Activated naive CD4-positive, alpha-beta T cell treated with anti-CD3 and anti-CD28 coated beads for 36 hours (primary cell): ENCODE results near the gene SLC37A2. TPM values are rescaled to one million over a fixed set of nuclear protein-coding genes. Genes with fewer than 3 reads are reported as not detected.

Source experiments
- CTCF ChIA-PET: fragments of 350-600 bp; sonication (Branson Sonifier 250); formaldehyde crosslinking; loops from one replicate; lab custom pipeline; 2021; ENCODE audit warnings: antibody characterized with exemption; lab: Charles Lee
- DNase-seq: peaks from one replicate; pipeline ENCODE4 v3.0.0-alpha.2; 2020
- H3K27ac Mint-ChIP-seq: one replicate; pipeline ENCODE4 v1.8.0; 2021; ENCODE audit warnings: mild to moderate bottlenecking, mixed read lengths
- H3K27me3 Mint-ChIP-seq: one replicate; pipeline ENCODE4 v1.8.0; 2021; ENCODE audit warnings: low read depth, mixed read lengths
- H3K36me3 Mint-ChIP-seq: one replicate; pipeline ENCODE4 v1.8.0; 2021; ENCODE audit warnings: low read depth, mixed read lengths
- H3K4me1 Mint-ChIP-seq: one replicate; pipeline ENCODE4 v1.8.0; 2021; ENCODE audit warnings: low read depth, mixed read lengths
- H3K4me3 Mint-ChIP-seq: one replicate; pipeline ENCODE4 v1.8.0; 2021; ENCODE audit warnings: mild to moderate bottlenecking, moderate library complexity, mixed read lengths
- H3K9me3 Mint-ChIP-seq: one replicate; pipeline ENCODE4 v1.8.0; 2021; ENCODE audit warnings: mixed read lengths
- intact Hi-C: fragments of 100-400 bp; cut with micrococcal nuclease; formaldehyde crosslinking; loops from one replicate; pipeline ENCODE4 v1.15.1; 2023
- total RNA-seq, 2 experiments: library from RNA; stranded (reverse); gene quantifications; one replicate each; pipeline ENCODE4 v1.2.3, GENCODE V29; 2021

SLC37A2 gene
- total RNA-seq, 2 experiments from 2014 or later: 0.57 to 0.67 TPM

DNA sequence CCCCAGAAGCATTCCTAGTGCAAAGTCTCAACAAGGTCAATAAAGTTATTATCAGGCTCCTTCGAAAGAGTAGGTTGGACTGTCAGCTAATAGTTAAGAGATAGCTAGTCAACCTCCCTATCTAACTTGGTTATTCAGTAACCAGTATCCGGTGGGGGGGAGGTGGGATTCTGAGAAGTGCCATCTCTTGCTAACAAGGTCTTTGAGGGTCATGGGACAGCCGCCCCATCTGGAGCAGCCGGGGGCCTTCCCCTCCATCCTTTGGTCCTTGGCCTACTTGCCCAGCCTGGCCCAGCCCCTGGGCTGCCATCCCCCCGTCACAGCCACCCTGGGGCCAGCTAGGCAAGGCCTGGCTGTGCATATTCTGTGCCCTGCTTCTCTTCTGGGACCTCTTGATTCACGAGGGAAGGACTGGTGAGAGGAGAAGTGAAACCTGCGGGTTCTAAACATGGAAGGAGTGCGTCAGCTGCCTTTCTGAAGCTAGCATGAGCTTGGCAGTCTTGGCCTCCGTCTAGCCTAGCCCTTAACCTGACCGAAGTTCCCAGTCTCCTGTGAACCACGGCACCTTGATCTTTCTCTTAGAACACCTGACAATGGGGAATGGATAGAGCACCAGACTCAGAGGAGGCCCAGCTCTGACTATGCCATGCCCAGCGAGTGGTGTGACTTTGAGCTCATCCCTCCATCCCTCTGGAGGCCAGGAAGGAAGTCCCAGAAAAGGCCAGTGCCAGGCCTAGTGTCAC lies 9.3 kb downstream of the SLC37A2 start:
- Mint-ChIP-seq H3K36me3 (no peaks in the 10 kb centered on the region), H3K4me3 (no peak overlapping the region), H3K4me1 (peaks cover 2% of the 10 kb centered on the region), H3K27me3 (peaks cover 29% of the 10 kb centered on the region), H3K27ac (no peak overlapping the region), H3K9me3 (no peaks in the 10 kb centered on the region)
- DNase-seq: no peak
- CTCF ChIA-PET: interaction anchor here (0.6 kb wide), 1 partner anchor 48 kb away, joined by 3 read pairs; no protein-coding TSS in a partner anchor
- intact Hi-C loops: no loop called here

DNA sequence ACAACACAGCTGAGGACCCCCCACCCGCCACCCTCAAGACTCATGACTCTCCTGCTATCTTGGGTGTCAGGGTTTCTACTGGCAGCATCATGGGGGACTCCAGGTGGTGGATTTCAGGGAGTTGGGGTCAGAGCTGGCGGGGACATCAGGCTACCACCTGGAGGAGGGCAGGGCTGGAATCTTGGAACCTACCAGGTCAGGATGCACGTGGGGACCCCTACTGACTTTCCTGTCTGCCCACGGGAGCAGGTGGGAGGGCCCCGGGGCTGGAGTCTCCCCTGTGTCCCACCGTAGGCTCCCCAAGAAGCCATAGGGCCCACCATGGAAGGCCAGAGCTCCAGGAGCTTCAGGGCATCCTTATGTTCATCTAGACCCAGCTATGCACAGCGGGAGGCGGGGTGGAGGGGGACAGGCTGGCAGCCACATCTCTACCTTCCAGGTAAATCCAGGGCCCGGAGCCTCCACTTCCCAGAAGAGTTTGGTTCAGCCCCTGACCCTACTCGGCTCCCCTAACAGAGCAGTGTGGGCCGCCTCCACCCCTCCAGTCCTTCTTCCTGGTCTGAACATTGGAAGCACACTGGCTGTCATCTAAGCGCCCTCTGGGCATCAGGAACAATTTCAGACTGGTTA lies 10.0 kb downstream of the SLC37A2 start:
- H3K27ac Mint-ChIP-seq: no peak overlapping the region
- no peak overlapping the region for H3K4me3 Mint-ChIP-seq
- no peaks in the 10 kb centered on the region for H3K36me3 Mint-ChIP-seq
- intact Hi-C loops: no loop called here
- H3K4me1 Mint-ChIP-seq: peaks cover 2% of the 10 kb centered on the region
- H3K27me3 Mint-ChIP-seq: peaks cover 29% of the 10 kb centered on the region
- CTCF ChIA-PET: interaction anchor here (0.6 kb wide), 1 partner anchor 47 kb away, joined by 3 read pairs; no protein-coding TSS in a partner anchor
- no peaks in the 10 kb centered on the region for H3K9me3 Mint-ChIP-seq
- no peak for DNase-seq

GRCh38 chr11:125073616-125074483 lies 10.7 kb downstream of the SLC37A2 start:
- Mint-ChIP-seq H3K9me3 (no peaks in the 10 kb centered on the region), H3K4me1 (peaks cover 2% of the 10 kb centered on the region), H3K27ac (no peak overlapping the region), H3K27me3 (peaks cover 22% of the 10 kb centered on the region), H3K36me3 (no peaks in the 10 kb centered on the region), H3K4me3 (no peak overlapping the region)
- intact Hi-C loops: no loop called here
- CTCF ChIA-PET: no interaction called here
- DNase-seq: no peak

GRCh38 chr11:125074511-125075241 lies 11.6 kb downstream of the SLC37A2 start:
- H3K27ac Mint-ChIP-seq: no peak overlapping the region
- intact Hi-C loops: no loop called here
- no peaks in the 10 kb centered on the region for H3K9me3 Mint-ChIP-seq
- no peak for DNase-seq
- peaks cover 15% of the 10 kb centered on the region for H3K27me3 Mint-ChIP-seq
- no peaks in the 10 kb centered on the region for H3K36me3 Mint-ChIP-seq
- H3K4me3 Mint-ChIP-seq: no peak overlapping the region
- peaks cover 2% of the 10 kb centered on the region for H3K4me1 Mint-ChIP-seq
- CTCF ChIA-PET: no interaction called here

DNA sequence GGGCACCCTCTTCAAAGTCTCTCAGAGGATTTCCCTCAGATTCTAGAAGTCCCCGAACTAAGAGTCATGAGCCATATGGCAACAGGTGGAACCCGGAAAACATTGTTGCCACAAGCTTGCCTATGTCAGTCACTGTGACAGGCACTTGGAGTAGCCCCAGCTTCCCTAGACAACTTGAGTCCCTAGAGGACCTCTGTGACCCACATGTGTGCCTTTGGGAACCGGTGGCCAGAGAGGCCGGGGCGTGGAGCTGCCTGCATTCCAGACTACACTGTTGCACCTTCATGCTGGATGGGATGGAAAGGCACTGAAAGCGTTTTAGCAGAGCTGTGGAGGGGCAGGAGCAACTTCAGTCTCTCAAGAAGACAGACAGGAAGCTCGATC lies 12.1 kb downstream of the SLC37A2 start:
- Mint-ChIP-seq H3K36me3 (no peaks in the 10 kb centered on the region), H3K27ac (no peak overlapping the region), H3K4me3 (no peak overlapping the region), H3K4me1 (no peaks in the 10 kb centered on the region), H3K9me3 (no peaks in the 10 kb centered on the region), H3K27me3 (peaks cover 9% of the 10 kb centered on the region)
- CTCF ChIA-PET: no interaction called here
- intact Hi-C loops: no loop called here
- DNase-seq: no peak

DNA sequence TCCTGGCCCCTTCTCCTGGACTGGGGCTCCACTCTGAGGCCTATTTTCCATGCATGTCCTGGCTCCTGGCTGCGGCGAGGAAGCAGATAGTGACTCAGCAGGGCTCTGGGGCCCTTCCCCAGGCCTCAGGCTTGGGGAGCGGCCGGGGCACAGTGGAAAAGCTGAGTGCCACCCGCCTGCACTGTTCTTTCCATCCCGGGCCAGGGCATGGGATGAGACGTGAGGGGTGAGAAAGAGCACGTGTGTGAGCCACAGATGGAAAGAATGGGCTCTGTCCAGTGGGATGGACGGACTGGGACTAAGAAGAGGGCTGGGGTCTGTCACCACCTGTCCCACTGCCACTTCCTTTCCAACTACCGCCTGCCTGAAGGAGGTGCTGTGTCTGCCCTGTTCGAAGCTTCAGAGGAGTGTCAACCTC lies 12.8 kb downstream of the SLC37A2 start:
- no peak overlapping the region for H3K4me3 Mint-ChIP-seq
- H3K27ac Mint-ChIP-seq: no peak overlapping the region
- H3K27me3 Mint-ChIP-seq: peaks cover 9% of the 10 kb centered on the region
- intact Hi-C loops: no loop called here
- CTCF ChIA-PET: no interaction called here
- no peaks in the 10 kb centered on the region for H3K36me3 Mint-ChIP-seq
- H3K4me1 Mint-ChIP-seq: no peaks in the 10 kb centered on the region
- no peaks in the 10 kb centered on the region for H3K9me3 Mint-ChIP-seq
- no peak for DNase-seq

GRCh38 chr11:125076378-125076945 lies 13.4 kb downstream of the SLC37A2 start:
- H3K4me3 Mint-ChIP-seq: no peak overlapping the region
- H3K36me3 Mint-ChIP-seq: no peaks in the 10 kb centered on the region
- intact Hi-C loops: no loop called here
- peaks cover 9% of the 10 kb centered on the region for H3K27me3 Mint-ChIP-seq
- CTCF ChIA-PET: interaction anchor here (0.6 kb wide), 1 partner anchor 283 kb away, joined by 3 read pairs; no protein-coding TSS in a partner anchor
- no peaks in the 10 kb centered on the region for H3K9me3 Mint-ChIP-seq
- H3K4me1 Mint-ChIP-seq: no peaks in the 10 kb centered on the region
- no peak for DNase-seq
- H3K27ac Mint-ChIP-seq: no peak overlapping the region

DNA sequence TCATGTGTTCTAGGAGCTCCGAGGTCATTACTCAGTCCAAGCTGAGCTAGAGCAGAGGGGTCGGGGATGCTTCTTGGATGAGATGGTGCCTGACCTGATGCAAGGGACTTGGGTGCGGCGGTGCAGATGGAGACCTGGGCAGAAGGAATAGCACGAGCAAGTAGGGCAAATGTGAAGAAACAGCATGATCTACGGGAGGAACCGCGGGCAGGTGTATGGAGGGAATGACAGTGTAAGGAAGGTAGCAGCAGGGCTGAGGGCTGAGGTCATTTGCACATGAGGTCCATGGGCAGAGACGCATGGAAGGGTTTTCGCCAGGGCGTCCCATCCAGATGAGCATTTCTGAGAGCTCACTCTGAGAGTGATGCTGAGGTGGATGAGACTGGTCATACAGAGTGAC lies 14.9 kb downstream of the SLC37A2 start:
- Mint-ChIP-seq H3K27ac (no peak overlapping the region), H3K36me3 (no peaks in the 10 kb centered on the region), H3K4me3 (no peak overlapping the region), H3K27me3 (peaks cover 4% of the 10 kb centered on the region), H3K9me3 (no peaks in the 10 kb centered on the region), H3K4me1 (no peaks in the 10 kb centered on the region)
- no peak for DNase-seq
- CTCF ChIA-PET: interaction anchor here (1.1 kb wide), 1 partner anchor 13 kb away, joined by 4 read pairs; no protein-coding TSS in a partner anchor
- intact Hi-C loops: no loop called here

DNA sequence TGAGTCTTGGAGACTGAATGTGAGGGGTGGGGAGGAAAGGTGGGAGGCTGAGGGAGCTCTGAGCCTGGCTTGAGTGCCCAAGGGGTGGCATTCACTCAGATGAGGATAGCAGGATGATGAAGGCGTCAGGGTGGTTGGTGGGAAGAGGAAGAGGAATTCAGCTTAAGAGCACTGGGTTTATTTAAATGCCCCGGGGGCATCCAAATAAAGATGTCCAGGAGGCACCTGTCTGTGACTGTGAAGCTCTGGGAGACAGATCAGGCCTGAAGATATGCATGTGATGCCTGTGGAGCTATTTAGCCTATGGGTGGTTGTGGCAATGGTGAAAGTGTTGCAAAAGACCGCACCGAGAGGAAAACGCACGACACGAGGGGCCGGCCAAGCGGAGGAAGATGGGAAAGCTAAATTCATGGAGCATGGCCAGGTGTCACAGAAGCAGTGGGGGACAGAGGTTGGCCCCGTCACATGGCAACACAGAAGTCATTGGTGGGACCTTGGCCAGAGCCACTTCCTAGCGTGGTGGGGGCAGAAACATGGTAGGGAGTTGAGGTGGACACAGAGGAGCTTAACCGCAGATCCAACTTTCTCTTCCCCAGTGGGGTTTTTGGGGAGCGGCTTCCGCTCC lies 15.5 kb downstream of the SLC37A2 start:
- Mint-ChIP-seq H3K27me3 (peaks cover 4% of the 10 kb centered on the region), H3K36me3 (no peaks in the 10 kb centered on the region), H3K9me3 (no peaks in the 10 kb centered on the region), H3K4me3 (no peak overlapping the region), H3K27ac (no peak overlapping the region), H3K4me1 (no peaks in the 10 kb centered on the region)
- intact Hi-C loops: no loop called here
- DNase-seq: no peak
- CTCF ChIA-PET: interaction anchor here (1.1 kb wide), 1 partner anchor 12 kb away, joined by 4 read pairs; no protein-coding TSS in a partner anchor

DNA sequence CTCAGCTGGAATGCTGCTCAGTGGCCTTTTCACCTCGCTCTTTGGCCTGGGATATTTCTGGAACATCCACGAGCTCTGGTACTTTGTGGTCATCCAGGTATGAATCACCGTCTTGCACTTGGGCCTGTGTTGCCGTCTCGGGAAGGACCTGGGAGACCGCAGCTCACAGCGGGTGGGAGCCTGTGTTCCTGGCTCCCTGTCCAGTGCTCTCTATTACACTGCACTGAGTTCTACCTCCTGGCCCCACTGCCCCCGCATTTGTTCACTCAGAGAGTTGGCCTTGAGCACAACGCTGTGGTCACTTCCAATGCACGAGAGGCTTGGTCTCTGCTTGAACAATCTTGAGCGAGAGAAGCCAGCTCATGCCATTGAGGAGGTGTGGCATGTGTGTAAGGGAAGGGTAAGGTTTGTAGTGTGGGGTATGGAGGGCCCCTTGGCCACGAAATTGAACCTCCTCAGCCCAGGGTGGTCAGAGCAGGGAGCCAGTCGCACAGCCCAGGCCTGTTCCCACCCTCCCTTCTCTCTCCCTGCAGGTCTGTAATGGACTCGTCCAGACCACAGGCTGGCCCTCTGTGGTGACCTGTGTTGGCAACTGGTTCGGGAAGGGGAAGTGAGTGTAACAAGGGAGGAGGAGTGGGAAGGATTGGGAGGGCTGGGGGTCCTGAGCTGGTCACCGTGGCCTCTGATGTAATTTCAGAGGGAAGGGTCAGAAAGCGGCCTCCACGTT lies 16.2 kb downstream of the SLC37A2 start:
- intact Hi-C loops: no loop called here

More for the DNA sequence above, 16.2 kb downstream of the SLC37A2 start:
- CTCF ChIA-PET: interaction anchor here (1.1 kb wide), 1 partner anchor 11 kb away, joined by 4 read pairs; no protein-coding TSS in a partner anchor
- H3K27me3 Mint-ChIP-seq: peaks cover under 1% of the 10 kb centered on the region
- DNase-seq: no peak
- no peak overlapping the region for H3K27ac Mint-ChIP-seq
- H3K4me1 Mint-ChIP-seq: no peaks in the 10 kb centered on the region
- no peak overlapping the region for H3K4me3 Mint-ChIP-seq
- H3K9me3 Mint-ChIP-seq: no peaks in the 10 kb centered on the region
- no peaks in the 10 kb centered on the region for H3K36me3 Mint-ChIP-seq
